Stomach (tissue), 4 donors: ENCODE data around the gene MLIP.

Experiments
- CTCF ChIP-seq, 7 experiments: fragments of 450-650 bp in 4 of 7; fragments of 200-600 bp in 3 of 7; sonication (generic) in 3 of 7; IDR thresholded peaks; one replicate each; pipeline ENCODE4 v1.5.1; 2016 to 2019; ENCODE audit warnings: antibody characterized with exemption in 7 of 7, control low read depth in 2 of 7, mild to moderate bottlenecking in 1 of 7
- POLR2A ChIP-seq, 4 donors: fragments of 450-650 bp; IDR thresholded peaks; one replicate each; pipeline ENCODE4 v1.6.1; 2016; ENCODE audit warnings: antibody characterized with exemption in 4 of 4, control low read depth in 2 of 4, mild to moderate bottlenecking in 1 of 4, moderate library complexity in 1 of 4

DNA sequence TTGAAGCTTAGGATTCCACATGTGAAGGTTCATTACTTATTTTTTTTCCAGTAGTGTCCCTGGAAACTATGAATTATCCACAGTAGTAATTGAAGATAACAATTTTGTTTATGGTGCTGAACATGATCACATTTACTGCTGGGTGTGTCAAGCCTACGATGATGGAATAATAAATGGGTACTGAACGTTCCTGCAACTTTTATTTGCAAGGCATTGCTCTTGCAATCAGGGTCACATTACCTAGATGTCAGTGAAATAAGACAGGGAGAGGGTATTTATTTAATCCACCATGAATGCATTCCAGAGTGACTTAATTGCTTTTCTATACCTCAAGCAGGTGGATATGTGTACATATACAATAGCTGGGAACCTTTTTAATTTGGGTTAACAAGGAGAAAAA lies 27.0 kb upstream of the MLIP start:
- TF ChIP-seq CTCF (IDR thresholded peaks at IDR 0.05): no peak
- TF ChIP-seq POLR2A (IDR thresholded peaks at IDR 0.05): no peak
